Esophagus squamous epithelium (tissue), 4 donors: ENCODE measurements around the gene DCUN1D2.

Experiments
- CTCF ChIP-seq, 6 experiments: fragments of 450-650 bp in 4 of 6; fragments of 200-600 bp in 2 of 6; sonication (generic) in 2 of 6; IDR thresholded peaks; one replicate each; pipeline ENCODE4 v1.5.1; 2016 to 2019; ENCODE audit warnings: antibody characterized with exemption in 6 of 6, mild to moderate bottlenecking in 4 of 6, moderate library complexity in 4 of 6
- POLR2A ChIP-seq, 4 donors: fragments of 450-650 bp; IDR thresholded peaks; one replicate each; pipeline ENCODE4 v1.6.1; 2017; ENCODE audit warnings: antibody characterized with exemption in 4 of 4, mild to moderate bottlenecking in 4 of 4, moderate library complexity in 3 of 4

GRCh38 chr13:113430378-113431110, 60.0 kb downstream of the DCUN1D2 start:
- TF ChIP-seq POLR2A (IDR thresholded peaks at IDR 0.05) (no peak), CTCF (IDR thresholded peaks at IDR 0.05) (no peak)
